GM21360 (cell line): Measurements from ENCODE around the gene LPAR5.
"Not testable (repeated sequence)": the region's sequence is repeated elsewhere in the genome, so short reads cannot be mapped to it uniquely, and the experiment has no call there.

Source experiments
- ATAC-seq: cut with Tn5 transposase; IDR thresholded peaks from one replicate; pipeline ENCODE4 v1.9.1; 2021; ENCODE audit warnings: mild to moderate bottlenecking, moderate library complexity; ENCODE audit not compliant: unreplicated experiment

The LPAR5 gene

DNA sequence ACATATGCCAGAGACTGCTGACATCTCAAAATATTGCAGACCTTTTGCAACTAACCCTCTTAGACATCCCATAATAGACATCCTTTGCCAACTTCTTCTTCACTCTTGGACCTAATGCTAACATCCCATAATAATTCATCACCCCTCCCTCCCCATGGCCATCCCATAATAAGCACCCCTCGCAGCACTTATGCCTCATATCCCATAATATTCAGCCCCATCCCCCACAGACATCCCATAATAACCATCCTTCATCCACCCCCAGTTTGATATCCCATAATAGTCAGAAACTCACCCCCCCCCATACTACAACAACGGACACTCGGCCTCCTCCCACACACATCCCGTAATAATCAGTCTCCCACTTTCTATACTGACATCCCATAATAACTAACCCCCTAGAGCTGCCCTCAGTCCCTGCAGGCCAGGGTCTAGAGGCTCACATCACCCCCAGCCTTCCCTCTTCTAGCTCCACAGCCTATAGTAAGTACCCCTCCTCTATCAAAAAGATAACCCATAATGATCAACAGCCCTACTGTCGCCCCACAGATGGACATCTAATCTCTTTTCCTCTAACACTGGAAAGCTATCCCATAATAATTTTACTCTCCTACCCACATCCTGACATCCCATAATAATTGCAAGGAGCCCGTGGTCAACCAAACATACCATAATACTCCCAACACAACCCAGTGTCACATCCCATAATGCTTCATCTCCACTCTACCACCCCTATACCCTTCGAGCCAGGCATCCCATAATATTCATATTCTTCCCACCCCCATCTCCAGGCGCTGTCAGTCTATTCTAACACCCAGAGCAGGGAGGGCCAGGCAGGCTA lies 27.8 kb downstream of the LPAR5 start:
- no peak for ATAC-seq

DNA sequence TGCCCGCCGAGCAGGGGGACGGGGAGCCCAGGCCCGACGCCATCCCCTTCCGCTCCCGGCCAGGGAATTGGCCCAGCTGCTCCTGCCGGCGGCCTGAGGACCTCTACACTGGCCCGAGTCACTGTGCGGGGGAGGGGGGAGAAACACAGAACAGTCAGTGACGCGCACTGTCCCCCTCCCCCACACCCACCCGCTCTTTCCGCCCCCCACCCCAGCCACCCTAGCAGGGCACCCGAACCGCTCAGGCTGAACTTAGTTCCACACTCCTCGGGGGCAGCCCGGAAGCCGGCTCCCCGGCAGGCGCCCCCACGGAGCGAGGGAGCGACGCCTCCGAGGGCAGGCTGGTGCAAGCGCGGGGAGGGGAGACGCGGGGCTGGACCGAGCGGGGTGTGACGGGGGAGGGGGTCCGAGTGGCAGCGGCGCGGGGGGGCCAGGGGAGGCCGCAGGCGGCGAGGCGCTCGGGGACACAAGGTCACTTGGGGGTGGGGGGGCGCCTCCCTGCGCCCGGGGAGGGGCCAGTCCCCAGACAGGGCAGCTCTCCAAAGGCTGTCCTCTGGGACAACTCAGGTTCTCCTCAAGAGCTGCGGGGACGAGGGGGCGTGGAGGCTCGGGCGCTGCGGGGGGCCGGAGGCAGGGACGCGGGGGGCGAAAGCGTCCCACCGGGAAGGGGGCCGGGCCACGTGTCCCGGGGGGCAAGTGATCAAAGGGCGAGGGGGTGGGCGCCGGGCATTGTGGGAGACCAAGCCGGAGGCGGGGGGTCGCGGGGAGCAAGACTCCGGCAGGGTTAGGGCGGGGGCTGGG lies 29.2 kb downstream of the LPAR5 start:
- ATAC-seq, result no peak

DNA sequence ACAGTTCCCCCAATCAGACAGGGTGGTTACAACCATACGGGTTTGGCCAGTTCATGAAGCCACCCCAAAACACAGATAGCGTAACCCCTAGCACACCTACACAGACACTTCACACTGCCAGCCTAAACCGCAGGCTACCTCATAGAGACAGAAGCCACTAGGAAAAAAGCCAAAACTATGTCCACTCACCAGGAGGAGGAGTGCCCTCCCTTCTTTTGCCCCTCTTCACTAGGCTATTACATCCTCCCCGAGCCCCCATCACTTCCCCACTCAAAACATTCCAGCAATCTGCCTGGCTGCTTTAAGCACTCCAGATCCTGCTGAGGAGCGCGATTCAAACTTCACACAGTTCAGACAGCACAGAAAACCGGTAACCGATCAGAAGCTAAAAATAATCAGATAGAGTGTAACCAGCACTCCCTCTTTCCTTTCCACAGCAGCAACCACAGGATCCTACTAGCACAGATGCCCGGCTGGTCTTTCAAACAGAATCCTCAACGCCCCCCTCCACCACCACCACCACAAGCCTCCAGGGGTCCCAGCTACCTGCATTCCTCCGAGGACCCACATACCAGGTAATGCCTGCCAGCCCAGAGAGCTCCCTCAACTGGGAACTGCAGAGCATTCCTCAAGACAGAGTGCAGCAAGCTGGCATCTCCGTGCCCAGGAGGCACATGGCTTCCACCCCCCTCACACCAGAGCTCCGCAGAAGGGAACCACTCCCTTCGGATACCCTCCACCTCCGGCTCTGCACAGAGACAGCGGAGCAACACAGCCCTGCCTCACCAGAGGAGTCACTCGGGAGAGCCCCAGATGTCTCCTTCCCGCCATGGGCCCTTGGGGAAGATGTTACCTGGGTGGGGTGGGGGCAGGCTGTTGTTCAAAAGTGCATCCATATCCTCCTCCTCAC lies 30.1 kb downstream of the LPAR5 start:
- no peak for ATAC-seq

DNA sequence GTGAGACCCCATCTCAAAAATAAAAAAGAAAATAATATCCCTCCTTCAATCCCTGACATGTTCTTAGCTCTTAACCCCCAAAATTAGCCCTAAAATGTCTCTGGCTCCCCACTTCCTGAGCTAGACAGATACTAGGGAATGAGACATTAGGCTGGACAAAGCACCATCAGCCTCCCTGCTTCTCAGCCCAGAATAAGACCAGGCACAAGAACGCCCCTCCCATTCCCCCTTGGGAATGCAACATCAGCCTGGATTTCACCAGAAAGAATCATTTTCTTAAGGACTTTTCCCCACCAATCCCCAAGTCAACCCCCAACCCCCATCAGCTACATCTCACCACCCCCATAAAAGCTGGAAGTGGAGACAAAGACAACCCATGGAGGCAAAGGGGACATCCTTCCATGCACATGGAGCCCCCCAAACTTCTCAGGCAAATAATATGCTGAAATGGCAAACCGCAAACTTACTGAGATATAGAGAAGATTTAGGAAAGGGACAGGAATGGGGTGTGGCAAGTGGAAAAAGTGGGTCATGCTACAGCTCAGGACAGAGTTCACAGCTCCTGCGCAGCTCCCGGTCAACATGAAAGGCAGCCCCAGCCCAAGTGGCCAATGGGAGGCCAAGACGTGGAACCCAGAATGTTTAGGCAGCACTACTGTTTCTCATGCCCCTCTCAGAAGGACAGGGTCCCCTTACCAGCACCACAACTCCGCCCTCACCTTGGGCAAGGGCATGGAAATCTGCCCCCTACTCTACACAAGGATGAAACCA lies 31.3 kb downstream of the LPAR5 start:
- no peak for ATAC-seq

DNA sequence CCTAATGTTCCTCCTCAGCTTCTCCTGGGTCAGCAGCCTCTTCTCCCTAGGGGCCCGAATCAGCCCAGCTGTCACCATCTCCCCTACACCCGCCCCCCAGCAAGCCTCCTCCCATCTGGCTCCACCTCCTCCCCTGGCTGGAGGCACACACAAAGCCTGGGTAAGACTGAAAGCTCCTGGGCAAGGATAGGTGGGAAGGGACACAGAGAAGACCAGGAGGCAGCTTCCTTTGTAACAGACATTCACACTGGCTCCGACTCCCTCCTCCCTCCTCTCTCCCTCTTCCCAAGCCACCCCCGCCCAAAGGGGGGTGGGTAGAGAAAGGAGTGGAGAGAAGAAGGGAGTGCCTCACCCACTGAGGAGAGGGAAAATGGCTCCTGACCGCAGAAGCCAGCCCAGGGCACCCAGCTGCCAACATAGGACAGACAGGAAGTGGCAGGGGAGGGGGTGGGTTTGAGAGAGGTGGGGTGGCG lies 32.6 kb downstream of the LPAR5 start:
- ATAC-seq, result no peak

DNA sequence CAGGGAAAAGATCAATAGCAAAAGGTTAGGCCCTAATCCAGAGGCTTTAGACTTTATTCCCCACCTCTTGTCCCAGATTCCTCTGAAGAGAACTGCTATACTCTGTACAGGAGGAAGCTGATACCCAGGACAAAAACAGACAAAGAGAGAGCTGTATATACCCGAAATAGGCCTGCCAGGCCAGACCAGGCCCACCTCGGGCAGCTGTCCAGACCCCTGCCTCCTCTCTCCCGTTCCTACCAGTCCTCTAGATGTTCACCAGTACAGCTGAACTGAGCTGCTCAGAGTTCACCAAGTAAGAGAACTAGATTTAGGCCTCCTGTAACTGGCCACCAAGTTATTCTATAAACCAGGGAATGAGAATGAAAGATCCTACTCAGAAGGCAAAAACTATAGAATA lies 33.2 kb downstream of the LPAR5 start:
- ATAC-seq, result no peak

DNA sequence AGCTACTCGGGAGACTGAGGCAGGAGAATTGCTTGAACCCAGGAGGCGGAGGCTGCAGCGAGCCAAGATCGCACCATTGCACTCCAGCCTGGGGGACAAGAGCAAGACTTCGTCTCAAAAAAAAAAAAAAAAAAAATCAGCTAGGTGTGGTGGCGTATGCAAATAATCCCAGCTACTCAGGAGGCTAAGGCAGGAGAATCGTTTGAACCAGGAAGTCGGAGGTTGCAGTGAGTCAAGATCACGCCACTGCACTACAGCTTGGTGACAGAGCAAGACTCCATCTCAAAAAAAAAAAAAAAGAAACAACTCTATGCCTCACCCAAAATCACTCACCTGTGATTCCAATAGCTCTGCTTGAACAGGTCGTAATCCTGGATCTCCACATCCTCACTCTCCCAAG lies 40.1 kb downstream of the LPAR5 start:
- not testable (repeated sequence) for ATAC-seq

DNA sequence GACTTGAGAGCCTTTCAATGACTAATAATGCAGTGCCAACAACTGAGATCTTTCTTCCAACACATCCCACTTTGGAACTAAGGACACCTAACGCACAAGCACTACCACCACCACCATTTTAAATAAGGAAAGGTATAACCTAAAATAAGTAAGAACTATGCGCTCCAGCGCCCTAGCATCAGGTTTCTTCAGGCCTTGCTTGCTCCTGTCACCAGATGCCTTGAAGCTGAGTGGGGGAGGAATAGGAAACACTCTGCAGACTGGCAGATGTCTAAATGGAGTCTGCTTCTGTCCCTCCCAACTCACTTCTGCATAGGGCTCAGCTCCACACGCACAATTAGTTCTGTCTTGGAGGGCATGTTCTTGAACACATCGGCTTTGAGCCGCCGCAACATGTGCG lies 43.7 kb downstream of the LPAR5 start:
- ATAC-seq, result no peak

DNA sequence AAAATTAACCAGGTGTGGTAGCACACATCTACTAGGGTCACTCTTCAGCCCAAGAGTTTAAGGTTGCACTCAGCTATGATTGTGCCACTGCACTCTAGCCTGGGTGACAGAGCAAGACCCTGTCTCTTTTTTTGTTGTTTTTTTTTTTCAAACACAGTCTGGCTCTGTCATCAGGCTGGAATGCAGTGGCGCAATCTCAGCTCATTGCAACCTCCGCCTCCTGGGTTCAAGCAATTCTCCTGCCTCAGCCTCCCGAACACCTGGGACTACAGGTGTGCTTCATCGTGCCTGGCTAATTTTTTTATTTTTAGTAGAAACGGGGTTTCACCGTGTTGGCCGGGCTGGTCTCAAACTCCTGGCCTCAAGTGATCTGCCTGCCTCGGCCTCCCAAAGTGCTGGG lies 49.2 kb downstream of the LPAR5 start:
- ATAC-seq, result not testable (repeated sequence)

DNA sequence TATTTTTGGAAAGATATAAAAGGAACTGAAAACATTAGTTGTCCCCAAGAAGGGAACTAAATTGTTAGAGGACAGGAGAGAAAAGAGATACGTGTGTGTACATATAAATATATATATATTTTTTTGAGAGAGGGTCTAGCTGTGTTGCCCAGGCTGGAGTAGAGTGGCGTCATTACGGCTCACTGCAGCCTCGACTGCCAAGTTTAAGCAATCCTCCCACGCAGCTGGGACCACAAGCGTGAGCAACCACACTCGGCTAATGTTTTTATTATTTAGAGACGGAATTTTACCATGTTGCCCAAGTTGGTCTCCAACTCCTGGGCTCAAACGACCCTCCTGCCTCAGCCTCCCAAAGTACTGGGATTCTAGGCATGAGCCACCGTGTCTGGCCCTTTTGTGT lies 51.5 kb downstream of the LPAR5 start:
- ATAC-seq, result no peak

DNA sequence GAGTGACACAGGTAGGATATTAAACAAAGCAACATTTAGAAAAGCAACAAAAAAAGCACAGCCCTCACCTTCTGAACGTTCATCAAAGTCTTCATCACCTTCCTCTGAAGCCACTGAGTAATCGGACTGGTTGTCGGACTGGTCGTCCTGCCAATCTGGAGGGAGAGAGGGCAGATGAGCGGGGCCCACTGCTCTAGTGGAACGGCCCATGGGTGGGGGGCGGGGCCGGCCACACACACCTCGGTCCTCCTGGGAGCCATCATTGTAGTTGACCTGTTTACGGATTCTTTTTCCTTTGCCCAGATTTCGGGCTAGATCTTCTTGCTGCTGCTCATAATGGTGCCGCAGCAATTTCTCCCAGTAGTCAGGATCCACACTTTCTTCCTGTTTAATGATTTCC lies 52.8 kb downstream of the LPAR5 start:
- ATAC-seq, result no peak

DNA sequence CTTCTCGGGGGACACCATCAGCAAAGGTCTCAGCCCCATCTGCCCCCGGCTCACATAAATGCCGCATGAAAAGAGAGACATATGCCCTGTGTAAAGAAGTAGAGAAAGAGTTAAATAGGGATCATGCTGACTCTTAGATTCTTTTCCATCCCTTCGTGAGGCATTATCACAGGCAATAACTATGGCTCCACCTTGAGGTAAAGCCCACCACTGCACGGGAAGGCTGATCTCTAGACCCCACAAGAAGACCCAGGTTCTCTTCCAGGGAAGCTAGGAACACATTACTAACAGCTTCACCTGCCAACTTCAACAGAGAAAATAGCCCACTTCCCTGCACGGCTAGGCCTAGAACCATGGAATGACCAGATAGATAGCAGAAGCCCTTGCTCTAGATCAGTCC lies 53.6 kb downstream of the LPAR5 start:
- ATAC-seq, result no peak

DNA sequence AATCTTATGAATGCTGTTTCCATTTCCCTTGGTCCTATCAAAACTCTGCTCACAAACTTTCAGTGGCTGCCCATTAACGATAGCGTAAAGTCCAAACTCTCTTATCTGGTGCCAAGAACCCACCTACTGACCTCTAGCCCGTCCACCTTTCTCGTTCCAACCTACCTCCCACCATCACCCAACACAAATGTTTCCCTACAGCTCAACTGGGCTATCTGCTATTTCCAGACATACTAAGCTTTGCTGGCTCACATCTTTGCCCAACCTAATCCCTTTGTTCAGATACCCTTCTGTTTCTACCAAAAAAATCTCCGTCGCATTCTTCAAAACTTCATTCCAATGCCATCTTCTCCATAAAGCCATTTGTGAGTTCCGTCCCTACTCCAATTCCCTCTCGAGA lies 60.1 kb downstream of the LPAR5 start:
- no peak for ATAC-seq

DNA sequence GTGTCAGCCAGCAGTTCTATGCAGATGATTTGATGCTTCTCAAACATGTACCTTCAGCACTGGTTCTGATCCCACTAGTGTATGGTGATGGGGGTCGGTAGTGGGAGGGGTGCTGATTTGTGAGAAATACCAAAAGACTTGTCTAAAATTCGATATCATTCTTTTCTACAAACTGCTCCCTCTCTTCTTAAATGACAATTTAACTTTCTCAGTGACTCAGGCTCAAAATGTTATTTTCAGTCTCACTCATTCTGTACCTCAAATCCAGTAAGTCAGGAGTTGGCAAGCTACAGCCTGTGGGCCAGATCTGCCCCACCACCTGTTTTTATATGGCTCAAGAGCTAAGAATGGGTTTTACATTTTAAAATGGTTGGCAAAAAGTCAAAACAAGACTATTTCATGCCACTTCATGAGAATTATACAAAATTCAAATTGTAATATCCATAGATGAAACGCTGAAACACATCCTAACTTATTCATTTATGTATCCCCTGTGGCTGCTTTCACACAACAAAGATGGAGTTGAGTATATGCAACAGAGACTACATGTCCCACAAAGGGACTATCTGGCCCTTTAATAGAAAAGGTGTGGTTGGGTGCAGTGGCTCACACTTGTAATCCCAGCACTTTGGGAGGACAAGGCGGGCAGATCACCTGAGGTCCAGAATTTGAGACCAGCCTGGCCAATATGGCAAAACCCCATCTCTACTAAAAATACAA lies 61.0 kb downstream of the LPAR5 start:
- ATAC-seq, result no peak

DNA sequence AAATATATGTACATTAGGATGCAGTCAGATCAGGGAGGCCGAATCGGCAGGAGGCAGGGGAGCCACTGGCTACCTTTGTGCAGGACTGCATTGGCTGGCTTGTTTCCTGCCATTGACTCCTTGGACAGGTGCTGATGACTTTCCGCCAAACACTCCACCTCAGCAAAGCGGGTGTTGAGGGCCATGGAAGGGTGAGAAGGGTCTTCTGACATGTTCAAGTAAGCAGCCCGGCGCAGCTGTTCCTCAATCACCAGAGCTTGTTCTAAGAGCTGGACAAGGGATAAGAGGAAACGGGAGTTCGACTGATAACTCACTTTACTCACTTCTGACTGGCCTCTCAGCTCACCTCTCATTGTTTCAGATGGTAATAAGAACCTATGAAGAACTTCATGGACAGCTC lies 62.8 kb downstream of the LPAR5 start:
- no peak for ATAC-seq

DNA sequence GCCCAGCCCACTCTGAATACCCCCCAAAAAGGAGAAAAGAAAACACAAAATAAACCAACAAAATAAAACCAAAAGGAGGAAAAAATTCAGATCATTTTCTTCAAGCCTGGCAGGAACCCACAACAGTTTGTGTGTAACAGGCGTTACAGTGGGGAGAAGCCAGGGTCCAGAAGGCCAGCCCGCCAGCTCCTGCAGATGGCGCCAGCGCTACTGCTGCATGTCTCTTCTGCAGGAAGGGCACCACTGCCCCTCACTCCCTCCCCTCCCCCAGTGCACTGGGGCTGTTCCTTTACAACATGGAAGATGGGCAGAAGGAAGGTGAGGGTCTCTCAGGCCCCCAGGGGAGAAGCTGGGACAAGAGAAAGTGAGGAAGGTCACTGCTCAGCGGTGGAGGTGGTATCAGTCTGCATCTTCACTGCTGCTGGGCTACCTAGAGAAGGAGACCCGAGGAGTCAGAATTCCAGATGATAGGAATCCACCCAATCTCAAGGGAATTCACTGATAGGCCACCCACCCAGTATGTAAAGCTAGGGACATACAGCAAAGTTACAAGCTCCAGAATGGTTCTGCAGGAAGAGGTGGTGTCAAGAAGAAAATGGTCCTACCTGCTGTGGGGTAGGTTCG lies 65.4 kb downstream of the LPAR5 start:
- no peak for ATAC-seq

DNA sequence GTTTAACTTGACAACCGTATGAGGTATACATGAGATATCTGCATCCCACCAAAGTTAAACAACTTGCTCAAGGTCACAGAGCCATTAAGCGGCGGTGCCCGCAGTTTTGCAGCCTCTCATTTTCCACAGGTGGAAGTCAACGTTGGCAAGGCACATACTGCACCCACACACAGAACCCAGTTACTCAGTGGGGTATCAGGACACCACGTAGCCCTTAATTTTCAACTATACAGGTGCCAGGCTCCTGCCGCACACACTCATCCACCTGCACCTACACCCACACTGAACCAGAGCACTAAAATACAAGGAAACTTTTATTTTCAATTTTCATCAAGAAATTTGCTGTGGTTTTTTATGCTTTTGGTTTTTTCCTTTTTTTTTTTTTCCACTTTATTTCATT lies 66.0 kb downstream of the LPAR5 start:
- ATAC-seq, result no peak

DNA sequence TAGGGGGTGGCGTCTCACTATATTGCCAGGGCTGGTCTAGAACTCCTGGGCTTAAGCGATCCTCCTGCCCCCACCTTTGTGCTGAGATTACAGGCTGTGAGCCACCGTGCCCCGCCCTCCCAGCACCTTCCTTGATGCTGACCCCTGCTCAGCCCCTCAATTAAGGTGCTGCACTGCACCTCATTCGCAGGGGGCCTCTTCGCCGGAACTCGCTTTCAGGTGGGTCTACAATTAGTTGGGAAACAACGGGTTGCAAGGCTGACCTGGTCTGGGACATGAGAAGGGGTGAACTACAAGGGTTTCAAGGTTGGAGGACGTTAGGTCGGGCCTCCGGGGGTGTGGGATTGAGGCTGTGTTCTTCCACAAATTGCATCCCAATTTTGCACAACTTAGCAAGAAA lies 66.4 kb downstream of the LPAR5 start:
- no peak for ATAC-seq
